ENCODE data around the gene SPHK2. TPM values are rescaled to one million over a fixed set of nuclear protein-coding genes. Genes with fewer than 3 reads are reported as not detected.

Gene SPHK2
- total RNA-seq, 2 experiments from 2014 or later = 18.2 to 33.3 TPM

- no peaks in the 10 kb centered on the region for H3K36me3 ChIP-seq (ENCODE audit: insufficient read depth, low read length)
- no peaks in the 10 kb centered on the region for H3K79me2 ChIP-seq (ENCODE audit: insufficient read depth, low read depth, low read length)
- ChIA-PET POLR2A (no interaction called here), CTCF (ENCODE audit: unreplicated experiment) (no interaction called here)
- no peaks in the 10 kb centered on the region for H4K20me1 ChIP-seq (ENCODE audit: insufficient read depth, low read length)
- BruUV-seq (replicated peaks) = no TSS peak
- no peak for TF ChIP-seq EZH2phosphoT487 (IDR thresholded peaks at IDR 0.05; ENCODE audit: borderline replicate concordance, low read depth, low read length)
- TF ChIP-seq, protein P1, sequence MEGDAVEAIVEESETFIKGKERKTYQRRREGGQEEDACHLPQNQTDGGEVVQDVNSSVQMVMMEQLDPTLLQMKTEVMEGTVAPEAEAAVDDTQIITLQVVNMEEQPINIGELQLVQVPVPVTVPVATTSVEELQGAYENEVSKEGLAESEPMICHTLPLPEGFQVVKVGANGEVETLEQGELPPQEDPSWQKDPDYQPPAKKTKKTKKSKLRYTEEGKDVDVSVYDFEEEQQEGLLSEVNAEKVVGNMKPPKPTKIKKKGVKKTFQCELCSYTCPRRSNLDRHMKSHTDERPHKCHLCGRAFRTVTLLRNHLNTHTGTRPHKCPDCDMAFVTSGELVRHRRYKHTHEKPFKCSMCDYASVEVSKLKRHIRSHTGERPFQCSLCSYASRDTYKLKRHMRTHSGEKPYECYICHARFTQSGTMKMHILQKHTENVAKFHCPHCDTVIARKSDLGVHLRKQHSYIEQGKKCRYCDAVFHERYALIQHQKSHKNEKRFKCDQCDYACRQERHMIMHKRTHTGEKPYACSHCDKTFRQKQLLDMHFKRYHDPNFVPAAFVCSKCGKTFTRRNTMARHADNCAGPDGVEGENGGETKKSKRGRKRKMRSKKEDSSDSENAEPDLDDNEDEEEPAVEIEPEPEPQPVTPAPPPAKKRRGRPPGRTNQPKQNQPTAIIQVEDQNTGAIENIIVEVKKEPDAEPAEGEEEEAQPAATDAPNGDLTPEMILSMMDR (conservative IDR thresholded peaks at IDR 0.05; ENCODE audit: low read length) = no peak
- H3K9me2 ChIP-seq (ENCODE audit: insufficient read depth, low read length) = no peaks in the 10 kb centered on the region
- no peaks in the 10 kb centered on the region for H3K9me3 ChIP-seq (ENCODE audit: low read length)
- no peak overlapping the region for H3K4me3 ChIP-seq (ENCODE audit: low read depth, low read length, poor library complexity, severe bottlenecking)
- H3K4me1 ChIP-seq (ENCODE audit: insufficient read depth, low read length, poor library complexity, severe bottlenecking) = no peaks in the 10 kb centered on the region
- H2AFZ ChIP-seq (ENCODE audit: low read length) = no peak overlapping the region
- no peak overlapping the region for H3K27ac ChIP-seq (ENCODE audit: low read depth, low read length, poor library complexity, severe bottlenecking)
- no peak overlapping the region for H3K4me2 ChIP-seq (ENCODE audit: low read length)
- no peak for DNase-seq (ENCODE audit: low spot score)
- intact Hi-C loops (cut with micrococcal nuclease; ENCODE audit: unreplicated experiment) = no loop called here
These were observed 49.0 kb downstream of the SPHK2 start for GRCh38 chr19:48668332-48668731.

- no peaks in the 10 kb centered on the region for H3K36me3 ChIP-seq (ENCODE audit: insufficient read depth, low read length)
- intact Hi-C loops (cut with micrococcal nuclease; ENCODE audit: unreplicated experiment) = no loop called here
These were observed 49.5 kb downstream of the SPHK2 start for GRCh38 chr19:48668761-48669160.

GRCh38 chr19:48669903-48670668, 50.8 kb downstream of the SPHK2 start:
- no peak for TF ChIP-seq EZH2phosphoT487 (IDR thresholded peaks at IDR 0.05; ENCODE audit: borderline replicate concordance, low read depth, low read length)
- TF ChIP-seq, protein P1 (conservative IDR thresholded peaks at IDR 0.05; ENCODE audit: low read length) = no peak
- no peak overlapping the region for H3K4me2 ChIP-seq (ENCODE audit: low read length)
- no peaks in the 10 kb centered on the region for H4K20me1 ChIP-seq (ENCODE audit: insufficient read depth, low read length)
- H3K79me2 ChIP-seq (ENCODE audit: insufficient read depth, low read depth, low read length) = no peaks in the 10 kb centered on the region
- H3K9me2 ChIP-seq (ENCODE audit: insufficient read depth, low read length) = no peaks in the 10 kb centered on the region
- no peaks in the 10 kb centered on the region for H3K9me3 ChIP-seq (ENCODE audit: low read length)
- H3K36me3 ChIP-seq (ENCODE audit: insufficient read depth, low read length) = no peaks in the 10 kb centered on the region
- H2AFZ ChIP-seq (ENCODE audit: low read length) = no peak overlapping the region
- ChIA-PET CTCF (ENCODE audit: unreplicated experiment) (no interaction called here), POLR2A (no interaction called here)
- H3K27ac ChIP-seq (ENCODE audit: low read depth, low read length, poor library complexity, severe bottlenecking) = no peak overlapping the region
- intact Hi-C loops (cut with micrococcal nuclease; ENCODE audit: unreplicated experiment) = no loop called here
- no TSS peak for BruUV-seq (replicated peaks)
- H3K4me3 ChIP-seq (ENCODE audit: low read depth, low read length, poor library complexity, severe bottlenecking) = no peak overlapping the region
- no peak for DNase-seq (ENCODE audit: low spot score)
- H3K4me1 ChIP-seq (ENCODE audit: insufficient read depth, low read length, poor library complexity, severe bottlenecking) = no peaks in the 10 kb centered on the region

More at GRCh38 chr19:48668761-48669160, 49.5 kb downstream of the SPHK2 start:
- ChIA-PET POLR2A (no interaction called here), CTCF (ENCODE audit: unreplicated experiment) (no interaction called here)
- no peak overlapping the region for H3K4me2 ChIP-seq (ENCODE audit: low read length)
- no peaks in the 10 kb centered on the region for H3K79me2 ChIP-seq (ENCODE audit: insufficient read depth, low read depth, low read length)
- no peak for DNase-seq (ENCODE audit: low spot score)
- H3K4me1 ChIP-seq (ENCODE audit: insufficient read depth, low read length, poor library complexity, severe bottlenecking) = no peaks in the 10 kb centered on the region
- no peak overlapping the region for H2AFZ ChIP-seq (ENCODE audit: low read length)
- TF ChIP-seq EZH2phosphoT487 (IDR thresholded peaks at IDR 0.05; ENCODE audit: borderline replicate concordance, low read depth, low read length) = no peak
- TF ChIP-seq, protein P1 (conservative IDR thresholded peaks at IDR 0.05; ENCODE audit: low read length) = no peak
- no peaks in the 10 kb centered on the region for H4K20me1 ChIP-seq (ENCODE audit: insufficient read depth, low read length)
- H3K9me2 ChIP-seq (ENCODE audit: insufficient read depth, low read length) = no peaks in the 10 kb centered on the region
- H3K9me3 ChIP-seq (ENCODE audit: low read length) = no peaks in the 10 kb centered on the region
- H3K4me3 ChIP-seq (ENCODE audit: low read depth, low read length, poor library complexity, severe bottlenecking) = no peak overlapping the region
- no peak overlapping the region for H3K27ac ChIP-seq (ENCODE audit: low read depth, low read length, poor library complexity, severe bottlenecking)
- BruUV-seq (replicated peaks) = no TSS peak

All from OCI-LY7 (cell line).